Stromal cell of bone marrow (primary cell): ENCODE results near the gene POM121.
"Not testable (repeated sequence)": the region's sequence is repeated elsewhere in the genome, so short reads cannot be mapped to it uniquely, and the experiment has no call there.

Experiments used
- DNase-seq: peaks from one replicate; pipeline ENCODE4 v3.0.0-alpha.2; 2012; ENCODE audit warnings: low read depth

The POM121 gene

DNA sequence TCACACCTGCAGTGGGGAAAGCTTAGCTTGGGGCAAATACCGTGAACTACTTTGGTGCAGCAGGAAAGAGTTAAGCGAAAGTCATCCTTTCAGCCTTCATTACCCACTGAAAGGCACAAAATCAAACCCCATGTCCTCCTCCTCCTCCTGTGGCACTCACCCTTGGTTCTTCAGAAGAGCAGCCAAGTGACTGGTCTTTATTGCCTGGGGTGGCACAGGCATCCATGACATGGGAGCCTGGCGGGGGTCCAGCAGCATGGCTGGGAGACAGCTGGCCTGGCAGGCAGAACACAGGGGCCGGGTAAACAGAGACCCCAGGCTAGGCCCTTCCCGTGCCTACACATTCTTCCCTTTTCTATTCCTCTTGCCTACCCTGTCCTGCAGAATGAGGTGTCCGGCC lies 24.8 kb downstream of the POM121 start:
- DNase-seq: not testable (repeated sequence)

DNA sequence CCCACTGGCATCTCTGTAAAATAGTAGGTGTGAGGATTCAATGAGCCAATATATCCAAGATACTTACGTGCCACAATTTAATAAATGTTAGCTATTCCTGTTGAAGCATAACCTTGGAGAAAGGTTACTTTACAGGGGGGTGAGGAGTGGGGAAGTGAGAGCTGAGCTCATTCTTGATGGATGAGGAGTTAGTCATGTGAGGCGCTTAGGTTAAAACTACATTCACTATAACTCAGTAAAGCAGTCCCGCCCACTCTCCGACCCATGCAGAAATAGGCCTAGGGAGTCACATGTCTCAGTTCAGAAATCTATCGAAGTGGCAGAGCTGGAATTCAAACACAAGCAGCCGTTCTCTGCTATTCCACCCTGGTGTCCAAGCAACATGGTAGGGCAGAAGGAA lies 25.5 kb downstream of the POM121 start:
- not testable (repeated sequence) for DNase-seq

DNA sequence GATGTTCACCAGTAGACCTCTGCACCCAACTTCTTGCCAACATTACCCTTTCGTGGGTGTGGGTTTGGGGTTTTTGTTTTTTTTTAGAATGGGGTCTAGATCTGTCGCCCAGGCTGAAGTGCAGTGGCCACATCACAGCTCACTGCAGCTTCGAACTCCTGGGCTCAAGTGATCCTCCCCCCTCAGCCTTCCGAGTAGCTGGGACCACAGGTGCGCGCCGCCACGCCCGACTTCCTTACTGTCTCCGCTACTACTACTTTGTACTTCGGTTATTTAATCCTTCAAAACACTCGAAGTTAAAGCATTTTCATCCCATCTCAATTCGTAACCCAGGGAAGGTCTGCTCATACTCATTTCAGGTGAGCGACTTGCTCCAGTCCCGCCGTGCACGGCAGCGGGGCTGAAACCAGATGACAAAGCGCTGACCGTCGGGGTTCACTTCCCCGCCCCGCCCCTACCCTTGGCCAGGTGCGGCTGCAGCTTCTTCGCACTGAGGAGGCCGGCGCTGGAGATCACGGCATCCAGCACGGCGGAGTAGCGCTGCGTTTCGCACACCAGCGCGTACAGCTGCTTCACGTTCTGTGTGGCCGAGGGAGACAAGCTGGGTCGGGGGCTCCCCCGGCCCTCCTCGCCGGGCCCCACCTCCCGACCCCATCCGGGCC lies 29.1 kb downstream of the POM121 start:
- DNase-seq: not testable (repeated sequence)

DNA sequence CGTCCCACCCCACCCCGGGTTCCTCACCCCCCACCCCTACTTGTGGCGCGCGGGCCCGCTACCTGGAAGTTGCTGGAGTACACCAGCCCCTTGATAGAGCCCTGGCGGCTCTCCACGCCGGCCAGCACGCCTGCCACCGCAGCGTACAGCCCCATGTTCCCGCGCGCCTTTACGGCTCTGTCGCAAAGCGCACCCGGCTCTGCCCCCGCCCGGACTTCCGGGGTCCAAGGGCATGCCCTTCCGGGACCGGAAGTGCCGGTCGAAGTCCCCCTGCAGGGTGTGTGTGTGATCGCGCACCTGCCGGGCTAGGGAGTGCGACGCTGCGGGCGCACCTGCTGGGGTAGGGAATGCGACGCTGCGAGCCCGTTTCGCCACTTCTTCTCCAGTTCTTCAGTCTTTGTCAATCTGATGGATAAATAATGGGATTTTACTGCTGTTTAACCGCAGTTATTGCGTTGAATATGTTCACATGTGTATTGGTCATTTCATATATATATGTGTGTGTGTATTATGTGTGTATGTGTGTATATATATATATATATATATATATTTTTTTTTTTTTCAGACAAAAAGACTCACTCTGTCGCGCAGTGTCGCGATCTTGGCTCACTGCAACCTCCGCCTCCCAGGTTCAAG lies 29.8 kb downstream of the POM121 start:
- not testable (repeated sequence) for DNase-seq

DNA sequence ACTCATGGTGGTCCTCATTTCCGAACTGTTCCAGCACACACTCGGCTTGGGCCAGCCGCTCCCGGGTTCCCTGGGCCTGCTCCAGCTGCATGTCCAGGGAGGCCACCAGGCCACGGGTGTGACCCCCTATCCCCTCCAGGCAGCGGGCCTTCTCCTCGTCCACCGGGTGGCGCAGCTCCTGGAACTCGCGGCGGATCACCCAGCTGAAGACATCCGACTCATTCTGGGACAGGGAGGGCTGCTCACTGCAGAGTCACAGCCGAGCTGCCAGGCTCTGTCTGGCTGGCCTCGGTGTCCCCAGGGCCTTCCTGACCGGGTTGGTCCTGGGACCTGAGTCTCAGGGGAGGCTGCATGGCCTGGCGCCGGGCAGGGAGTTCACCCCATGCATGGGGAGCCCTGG lies 35.1 kb downstream of the POM121 start:
- not testable (repeated sequence) for DNase-seq

DNA sequence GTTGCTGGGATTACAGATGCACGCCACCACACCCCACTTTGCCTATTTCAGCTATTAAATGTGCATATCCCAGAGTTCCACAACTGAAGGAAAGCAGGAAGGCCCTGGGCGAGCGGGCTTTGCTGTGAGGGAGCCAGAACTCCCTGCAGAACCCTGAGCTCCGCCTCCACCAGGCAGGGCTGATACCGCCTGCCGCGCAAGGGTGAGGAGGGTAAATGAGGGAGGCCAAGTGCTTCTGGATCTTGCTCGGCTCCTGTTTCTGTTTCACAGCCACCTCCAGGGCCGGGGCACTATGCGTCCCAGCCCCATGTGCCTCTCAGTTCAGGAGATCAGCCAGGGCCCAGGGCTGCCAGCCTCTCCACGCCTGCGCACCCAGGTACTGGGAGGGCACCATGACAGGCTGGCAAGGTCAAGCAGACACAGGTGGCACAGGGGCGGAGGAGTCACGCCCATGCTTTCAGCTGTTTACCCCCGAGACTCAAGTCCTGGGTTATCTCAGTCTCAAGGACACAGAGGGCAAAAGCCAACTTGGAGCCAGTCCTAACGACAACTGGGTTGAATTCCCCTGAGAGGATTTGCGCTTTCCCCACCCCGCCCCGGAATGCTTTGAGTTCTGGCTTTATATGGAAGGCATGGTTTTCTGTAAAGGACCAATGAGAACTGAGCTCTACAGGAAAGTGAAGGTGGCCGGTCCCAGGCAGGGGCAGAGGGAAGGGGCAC lies 35.9 kb downstream of the POM121 start:
- DNase-seq: not testable (repeated sequence)

DNA sequence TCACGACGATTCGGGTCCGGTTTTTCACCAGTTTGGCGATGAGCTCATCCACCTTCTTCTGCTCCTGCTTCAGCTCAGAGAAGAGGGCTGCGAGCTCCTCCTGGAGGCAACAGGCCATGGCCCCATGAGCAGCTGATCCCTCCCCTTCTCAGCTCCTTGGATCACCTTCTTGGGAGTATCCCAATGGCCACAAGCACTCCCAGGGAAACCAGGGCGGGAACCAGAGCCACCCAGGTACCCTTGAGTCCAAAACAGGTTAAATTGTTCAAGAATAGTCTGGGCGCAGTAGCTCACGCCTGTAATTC lies 36.4 kb downstream of the POM121 start:
- DNase-seq: not testable (repeated sequence)

DNA sequence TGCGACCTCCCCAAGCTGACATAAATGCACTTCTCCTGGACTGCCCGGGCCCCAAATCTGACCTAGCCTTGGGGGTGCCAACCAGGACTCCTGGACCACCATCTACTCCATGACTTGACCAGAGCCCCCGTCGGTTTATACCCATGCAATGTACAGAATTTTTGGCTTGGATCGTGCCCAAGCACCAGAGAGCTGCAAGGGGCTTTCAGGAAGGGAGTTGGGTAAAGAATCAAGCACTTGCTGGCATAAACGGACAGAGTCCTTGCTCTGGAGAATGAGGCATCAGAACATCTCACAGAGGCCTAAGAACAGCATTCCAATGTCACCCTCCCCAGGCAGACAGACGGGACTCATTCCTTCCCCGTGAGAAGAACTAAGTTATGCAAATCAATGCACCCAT lies 38.2 kb downstream of the POM121 start:
- not testable (repeated sequence) for DNase-seq

DNA sequence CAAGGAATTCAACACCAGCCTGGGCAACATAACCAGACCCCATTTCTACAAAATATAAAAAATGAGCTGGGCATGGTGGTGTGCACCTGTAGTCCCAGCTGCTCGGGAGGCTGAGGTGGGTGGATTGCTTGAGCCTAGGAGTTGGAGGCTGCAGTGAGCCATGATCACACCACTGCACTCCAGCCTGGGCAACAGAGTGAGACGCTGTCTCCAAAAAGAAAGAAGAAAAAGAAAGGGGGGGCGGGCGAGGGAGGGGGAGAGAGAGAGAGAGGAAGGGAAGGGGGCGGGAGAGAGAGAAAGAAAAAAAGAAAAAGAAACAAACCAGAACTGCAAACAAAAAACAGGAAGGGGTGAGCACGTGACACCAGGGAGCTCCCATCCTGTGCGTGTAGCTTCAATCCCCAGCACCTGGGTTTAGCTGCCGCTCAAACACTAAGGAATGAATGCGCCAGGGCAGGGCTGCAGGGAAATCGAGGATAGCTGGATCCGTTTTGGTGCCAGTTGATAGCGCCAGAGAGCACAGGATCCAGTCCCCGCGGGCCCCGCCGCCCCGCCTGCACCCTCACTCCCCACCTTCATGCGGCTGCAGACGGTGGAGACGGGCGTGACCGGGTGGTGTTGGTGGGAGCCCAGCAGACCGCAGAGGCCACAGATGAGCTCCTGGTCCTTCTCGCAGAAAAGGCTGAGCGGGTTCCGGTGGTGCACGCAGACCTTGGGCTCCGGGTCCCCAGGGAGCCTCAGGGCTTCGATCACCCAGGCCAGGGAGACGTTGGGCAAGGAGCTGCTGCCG lies 40.5 kb downstream of the POM121 start:
- DNase-seq: not testable (repeated sequence)

DNA sequence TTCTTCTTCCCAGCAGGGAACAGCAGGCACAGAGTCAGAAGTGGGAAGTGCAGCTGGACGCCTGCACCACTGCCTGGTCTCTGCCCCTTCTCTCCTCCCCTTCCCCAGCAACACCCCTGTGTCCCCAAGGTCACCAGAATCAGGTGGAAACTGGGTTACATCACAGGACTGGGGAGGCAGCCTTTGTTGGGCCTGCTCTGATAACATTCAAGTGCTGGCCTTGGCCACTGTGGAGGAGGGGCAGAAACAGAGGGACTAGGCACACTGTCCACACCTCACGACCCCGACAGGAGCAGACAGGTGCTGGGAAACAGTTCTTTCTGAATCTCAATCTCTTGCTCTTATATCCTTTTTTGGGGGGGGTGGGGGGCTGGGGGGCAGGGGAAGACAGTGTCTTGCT lies 42.0 kb downstream of the POM121 start:
- DNase-seq: not testable (repeated sequence)

DNA sequence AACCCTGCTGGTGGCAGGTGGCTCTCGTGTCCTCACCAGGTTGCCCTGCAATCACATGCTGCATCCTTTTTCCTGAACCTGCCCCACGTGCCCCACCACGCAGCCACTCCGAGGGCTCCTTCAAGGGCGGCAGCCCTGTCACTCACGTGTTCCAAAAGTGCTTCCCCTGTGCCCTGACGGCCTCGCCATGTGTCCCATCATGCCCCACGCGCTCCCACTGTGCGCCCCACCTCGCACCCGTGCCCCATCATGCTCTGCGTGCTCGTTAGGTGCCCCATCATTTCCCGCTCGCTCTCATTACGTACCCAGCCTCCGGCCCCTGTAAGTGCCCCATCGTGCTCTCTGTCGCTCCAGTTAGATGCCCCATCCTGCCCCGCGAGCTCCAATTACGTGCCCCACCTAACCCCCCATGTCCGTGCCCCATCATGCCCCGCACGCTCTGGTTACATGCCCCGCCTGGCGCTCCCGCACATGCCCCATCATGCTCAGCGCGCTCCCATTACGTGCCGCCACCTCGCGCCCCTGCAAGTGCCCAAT lies 44.2 kb downstream of the POM121 start, which contains the start of gene TRIM74:
Gene TRIM74 (minus strand): TSS at position 487 of the 537 bp plus-strand sequence. CDS start 3,309 bp downstream, outside the sequence.
- DNase-seq: not testable (repeated sequence)

DNA sequence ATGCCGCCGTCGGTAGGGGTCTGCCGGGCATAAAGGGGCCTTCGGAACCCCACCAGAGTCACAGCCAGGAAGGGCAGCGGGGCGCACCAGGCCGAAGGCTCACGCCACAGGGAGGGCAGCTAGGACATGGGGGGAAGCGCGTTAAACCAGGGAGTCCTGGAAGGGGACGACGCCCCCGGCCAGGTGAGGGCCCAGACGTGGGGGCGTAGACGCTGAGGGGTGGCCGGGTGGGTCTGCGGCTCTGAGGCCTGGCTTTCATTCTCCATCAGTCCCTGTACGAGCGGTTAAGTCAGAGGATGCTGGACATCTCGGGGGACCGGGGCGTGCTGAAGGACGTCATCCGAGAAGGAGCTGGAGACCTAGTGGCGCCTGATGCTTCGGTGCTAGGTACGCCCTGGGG lies 44.8 kb downstream of the POM121 start:
- not testable (repeated sequence) for DNase-seq

DNA sequence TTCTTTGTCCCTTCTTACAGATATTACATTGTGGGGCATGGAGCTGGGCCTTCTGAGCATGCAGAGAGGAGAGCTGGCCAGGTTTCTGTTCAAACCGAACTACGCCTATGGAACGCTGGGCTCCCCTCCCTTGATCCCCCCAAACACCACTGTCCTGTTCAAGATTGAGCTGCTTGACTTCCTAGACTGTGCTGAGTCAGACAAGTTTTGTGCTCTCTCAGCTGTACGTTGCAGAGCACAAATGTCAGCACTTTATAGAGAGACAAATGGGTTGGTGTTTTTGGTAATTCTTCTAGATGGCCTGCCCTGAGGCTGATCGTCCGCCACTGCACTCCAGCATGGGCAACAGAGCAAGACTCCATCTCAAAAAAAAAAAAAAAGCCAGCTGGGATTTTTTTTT lies 46.6 kb downstream of the POM121 start:
- not testable (repeated sequence) for DNase-seq

DNA sequence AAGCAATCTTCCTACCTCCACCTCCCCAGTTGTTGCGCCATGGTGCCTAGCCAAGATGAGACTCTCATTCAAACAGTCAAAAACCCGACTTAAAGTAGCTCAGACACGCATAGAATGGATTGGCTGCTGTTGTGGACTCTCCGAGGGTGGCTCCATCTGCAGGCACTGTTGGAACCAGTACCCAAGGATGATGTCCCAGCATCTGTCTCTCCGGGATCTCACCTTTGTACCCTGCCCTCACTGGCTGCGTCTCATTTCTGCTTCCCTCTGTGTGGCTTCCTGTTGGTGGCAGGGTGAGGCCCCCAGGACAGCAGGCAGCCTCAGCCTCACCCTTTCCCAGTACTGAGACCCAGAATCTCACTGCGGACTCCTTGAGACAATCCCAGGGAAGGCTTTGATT lies 49.9 kb downstream of the POM121 start:
- DNase-seq: not testable (repeated sequence)

DNA sequence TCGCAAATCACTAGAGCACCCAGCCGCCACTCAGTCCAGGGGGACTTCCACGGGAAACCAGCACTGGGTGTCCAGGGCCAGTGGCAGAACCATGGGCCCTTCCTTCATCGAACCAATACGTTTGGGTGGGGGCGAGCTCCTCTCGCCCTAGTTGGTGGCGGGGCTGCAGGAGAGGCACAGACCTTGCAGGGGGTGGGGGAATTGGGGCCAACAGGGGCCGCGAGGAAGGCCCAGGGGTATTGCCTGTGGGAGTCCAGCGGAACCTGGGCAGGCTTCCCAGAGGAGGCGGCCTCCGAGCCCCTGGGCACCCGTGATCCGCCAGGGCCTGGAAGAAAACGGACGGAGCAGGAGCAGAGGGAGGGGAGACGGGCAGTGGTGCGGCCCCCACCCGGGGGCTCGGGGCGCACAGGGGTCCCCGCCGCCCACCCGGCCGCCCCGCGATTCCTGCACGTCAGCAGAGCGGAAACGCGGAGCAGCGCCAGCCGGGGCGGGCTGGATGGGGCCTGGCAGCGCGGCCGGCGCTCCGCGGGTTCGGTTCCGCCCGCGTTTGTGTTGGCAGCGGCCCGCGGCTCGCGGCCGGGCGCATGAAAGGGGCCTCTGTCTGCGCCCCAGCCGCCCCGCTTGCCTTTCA lies 50.9 kb downstream of the POM121 start:
- not testable (repeated sequence) for DNase-seq

DNA sequence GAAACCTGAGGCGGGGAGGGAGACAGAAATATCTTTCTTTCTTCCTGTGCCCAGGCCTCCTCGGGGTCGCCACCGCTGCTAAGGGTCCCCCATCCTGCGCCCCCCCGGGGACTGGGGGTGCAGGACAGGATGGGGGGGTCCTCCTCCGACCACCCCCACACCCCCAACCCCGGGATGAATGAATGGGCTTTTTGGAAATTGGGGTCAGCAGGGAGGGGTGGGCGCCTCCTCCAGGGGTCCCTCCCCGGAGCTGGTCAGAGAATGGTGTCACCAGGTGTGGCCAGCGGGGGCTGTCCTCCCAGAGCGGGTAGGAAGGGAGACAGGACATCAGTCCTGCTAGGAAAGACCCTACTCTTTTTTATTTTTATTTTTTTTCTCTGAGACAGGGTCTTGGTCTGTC lies 51.5 kb downstream of the POM121 start:
- not testable (repeated sequence) for DNase-seq

DNA sequence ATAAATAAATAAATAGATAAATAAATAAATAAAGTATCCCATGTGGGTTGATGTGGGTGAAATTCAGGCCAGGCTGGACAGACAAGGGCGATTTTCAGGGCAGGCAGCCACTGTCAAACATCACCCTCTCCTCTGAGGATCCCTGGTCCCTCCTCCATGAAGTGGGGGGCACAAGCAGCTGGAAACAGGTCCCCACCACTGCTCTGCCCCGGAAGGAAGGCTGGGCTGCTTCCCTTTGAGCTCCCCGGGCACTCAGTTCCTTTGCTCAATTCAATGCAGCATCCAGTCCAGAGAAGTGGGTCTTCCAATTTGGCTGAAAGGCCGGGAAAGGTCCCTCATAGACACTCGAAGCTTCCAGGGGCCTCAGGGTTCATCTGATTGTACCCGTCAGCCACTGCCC lies 55.5 kb downstream of the POM121 start:
- not testable (repeated sequence) for DNase-seq

DNA sequence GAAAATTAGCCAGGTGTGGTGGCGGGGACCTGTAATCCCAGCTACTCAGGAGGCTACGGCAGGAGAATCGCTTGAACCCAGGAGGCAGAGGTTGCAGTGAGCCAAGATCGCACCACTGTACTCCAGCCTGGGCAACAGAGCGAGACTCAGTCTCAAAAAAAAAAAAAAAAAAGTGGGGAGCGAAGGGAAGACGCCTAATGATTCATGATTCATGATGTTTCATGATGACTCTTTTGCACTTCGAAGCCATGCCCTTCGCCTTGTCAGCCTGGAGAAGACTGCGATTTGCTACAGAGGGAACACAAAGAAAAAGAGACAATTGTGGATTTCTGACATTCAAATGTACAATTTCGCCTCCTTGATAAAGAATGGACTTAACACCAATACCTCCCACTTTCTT lies 57.2 kb downstream of the POM121 start:
- not testable (repeated sequence) for DNase-seq

DNA sequence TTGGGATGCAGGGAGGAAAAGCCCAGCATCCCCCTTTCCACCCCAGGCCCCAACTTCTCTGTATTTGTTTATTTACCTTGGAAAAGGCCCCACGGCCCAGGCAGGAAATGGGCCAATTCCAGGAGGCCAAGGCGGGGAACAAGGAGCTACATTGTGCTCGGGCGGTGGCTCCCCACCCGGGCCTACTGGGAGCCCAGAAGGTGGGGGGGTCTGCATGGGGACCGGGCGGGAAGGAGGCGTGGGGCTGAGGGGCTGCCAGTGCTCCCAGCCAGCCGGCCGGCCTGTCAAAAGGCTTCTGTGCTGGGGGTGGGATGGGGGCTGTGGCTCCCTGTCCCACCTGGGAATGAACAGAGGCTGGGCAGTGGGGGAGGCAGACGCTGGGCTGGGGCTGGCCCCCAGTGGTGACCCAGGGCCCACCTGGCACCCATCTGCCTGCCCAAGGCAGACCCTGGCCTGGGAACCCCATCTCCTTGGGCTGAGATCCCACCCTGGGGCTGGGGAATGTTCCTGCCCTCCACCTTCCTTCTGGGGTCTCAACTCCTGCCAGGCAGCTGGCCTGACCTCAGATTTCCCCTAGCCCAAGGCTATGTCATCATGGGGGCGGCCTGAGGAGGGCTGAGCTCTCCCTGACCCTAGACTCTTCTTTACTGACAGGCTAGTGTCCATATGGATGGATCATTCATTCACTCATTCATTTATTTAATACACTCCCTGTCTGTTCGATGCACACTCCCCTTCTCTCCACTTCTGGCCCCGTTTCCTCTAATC lies 65.4 kb downstream of the POM121 start:
- DNase-seq: not testable (repeated sequence)

DNA sequence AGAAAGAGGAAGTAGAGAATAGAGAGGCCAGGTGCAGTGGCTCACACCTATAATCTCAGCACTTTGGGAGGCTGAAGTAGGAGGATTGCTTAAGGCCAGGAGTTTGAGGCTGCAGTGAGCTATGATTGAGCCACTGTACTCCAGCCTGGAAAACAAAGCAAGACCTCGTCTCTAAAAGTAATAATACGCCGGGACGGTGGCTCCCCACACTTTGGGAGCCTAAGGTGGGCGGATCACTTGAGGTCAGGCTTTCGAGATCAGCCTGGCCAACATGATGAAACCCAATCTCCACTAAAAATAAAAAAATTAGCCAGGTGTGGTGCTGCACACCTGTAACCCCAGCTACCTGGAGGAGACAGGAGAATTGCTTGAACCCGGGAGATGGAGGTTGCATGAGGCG lies 70.6 kb downstream of the POM121 start:
- not testable (repeated sequence) for DNase-seq

DNA sequence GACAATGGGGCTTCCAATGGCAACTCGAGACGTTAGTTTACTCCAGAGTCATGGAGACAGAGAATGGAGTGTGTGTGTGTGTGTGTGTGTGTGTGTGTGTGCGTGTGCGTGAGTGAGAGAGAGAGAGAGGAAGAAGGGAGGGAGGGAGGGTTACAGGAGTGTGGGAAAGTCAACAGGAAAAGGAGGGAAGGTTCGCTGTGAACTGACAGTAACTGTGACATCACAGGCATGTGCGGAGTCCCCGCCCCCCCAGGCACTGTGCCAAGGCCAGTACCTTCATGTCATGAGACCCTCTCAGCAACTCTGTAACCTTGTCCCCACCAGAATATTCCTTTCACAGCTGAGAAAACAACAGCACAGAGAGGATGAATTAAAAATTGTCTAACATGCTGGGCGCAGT lies 72.6 kb downstream of the POM121 start:
- not testable (repeated sequence) for DNase-seq
